ENCODE measurements around the gene LRRC71. TPM values are rescaled to one million over a fixed set of nuclear protein-coding genes. Genes with fewer than 3 reads are reported as not detected.

Gene LRRC71
- total RNA-seq, 4 donors from 2014 or later = not detected

- Histone ChIP-seq H3K4me1 (peaks cover 43% of the 10 kb centered on the region), H3K27me3 (peaks cover 16% of the 10 kb centered on the region), H3K4me3 (no peak overlapping the region), H3K9me3 (no peaks in the 10 kb centered on the region), H3K36me3 (no peaks in the 10 kb centered on the region), H3K27ac (no peak overlapping the region)
- no peak for TF ChIP-seq POLR2AphosphoS5 (IDR thresholded peaks at IDR 0.05)
- DNase-seq (ENCODE audit: low spot score in 2 of 2) = no peak
- WGBS = 89% methylated on average over 6 of the region's 6 CpGs
These were observed 24.5 kb upstream of the LRRC71 start for GRCh38 chr1:156895927-156896326.

- peaks cover 16% of the 10 kb centered on the region for H3K27me3 ChIP-seq
- no peak for TF ChIP-seq EP300 (IDR thresholded peaks at IDR 0.05)
- no peak for TF ChIP-seq POLR2A (IDR thresholded peaks at IDR 0.05)
- no peak for TF ChIP-seq CTCF (IDR thresholded peaks at IDR 0.05)
- TF ChIP-seq POLR2AphosphoS5 (IDR thresholded peaks at IDR 0.05) = no peak
- DNase-seq (ENCODE audit: low spot score in 2 of 2) = no peak
- WGBS = 75% methylated on average over 15 of the region's 16 CpGs
- H3K9me3 ChIP-seq = no peaks in the 10 kb centered on the region
- no peak overlapping the region for H3K27ac ChIP-seq
- H3K36me3 ChIP-seq = no peaks in the 10 kb centered on the region
- H3K4me3 ChIP-seq = no peak overlapping the region
- H3K4me1 ChIP-seq = peaks cover 45% of the 10 kb centered on the region
These were observed 23.9 kb upstream of the LRRC71 start for GRCh38 chr1:156896490-156897033.

GRCh38 chr1:156897078-156897825 lies 23.2 kb upstream of the LRRC71 start:
- TF ChIP-seq POLR2AphosphoS5 (IDR thresholded peaks at IDR 0.05) (no peak), EP300 (IDR thresholded peaks at IDR 0.05) (no peak), CTCF (IDR thresholded peaks at IDR 0.05) (no peak), POLR2A (IDR thresholded peaks at IDR 0.05) (no peak)
- peak overlapping the region; percentile 39 for H3K27ac ChIP-seq
- no peaks in the 10 kb centered on the region for H3K36me3 ChIP-seq
- H3K4me3 ChIP-seq = peak overlapping the region; percentile 5
- no peak for DNase-seq (ENCODE audit: low spot score in 2 of 2)
- peaks cover 16% of the 10 kb centered on the region for H3K27me3 ChIP-seq
- 86% methylated on average over 6 of the region's 14 CpGs for WGBS
- peaks cover 42% of the 10 kb centered on the region for H3K4me1 ChIP-seq
- no peaks in the 10 kb centered on the region for H3K9me3 ChIP-seq

GRCh38 chr1:156898161-156898566 lies 22.3 kb upstream of the LRRC71 start:
- Histone ChIP-seq H3K9me3 (no peaks in the 10 kb centered on the region), H3K27ac (peak overlapping the region; percentile 39), H3K4me1 (peaks cover 33% of the 10 kb centered on the region), H3K4me3 (peak overlapping the region; percentile 5), H3K27me3 (peaks cover 16% of the 10 kb centered on the region), H3K36me3 (no peaks in the 10 kb centered on the region)
- WGBS = 12% methylated on average over 4 of the region's 13 CpGs
- no peak for DNase-seq (ENCODE audit: low spot score in 2 of 2)
- TF ChIP-seq CTCF (IDR thresholded peaks at IDR 0.05) = no peak
- no peak for TF ChIP-seq POLR2AphosphoS5 (IDR thresholded peaks at IDR 0.05)
- TF ChIP-seq EP300 (IDR thresholded peaks at IDR 0.05) = no peak
- TF ChIP-seq POLR2A (IDR thresholded peaks at IDR 0.05) = no peak

- TF ChIP-seq CTCF (IDR thresholded peaks at IDR 0.05) (no peak), EP300 (IDR thresholded peaks at IDR 0.05) (no peak), POLR2A (IDR thresholded peaks at IDR 0.05) (no peak), POLR2AphosphoS5 (IDR thresholded peaks at IDR 0.05) (no peak)
- H3K27ac ChIP-seq = peak overlapping the region; percentile 39
- 74% methylated on average over 12 of the region's 12 CpGs for WGBS
- H3K4me3 ChIP-seq = no peak overlapping the region
- no peaks in the 10 kb centered on the region for H3K36me3 ChIP-seq
- H3K27me3 ChIP-seq = peaks cover 7% of the 10 kb centered on the region
- no peak for DNase-seq (ENCODE audit: low spot score in 2 of 2)
- no peaks in the 10 kb centered on the region for H3K9me3 ChIP-seq
- peaks cover 29% of the 10 kb centered on the region for H3K4me1 ChIP-seq
These were observed 21.3 kb upstream of the LRRC71 start for GRCh38 chr1:156898971-156899664.
